Astrocyte (in vitro differentiated cells and primary cell): ENCODE data around the gene KTI12.

Experiments used
- CTCF ChIP-seq: IDR thresholded peaks from 2 replicates; pipeline ENCODE4 v1.5.1; 2011; ENCODE audit warnings: low read depth, mild to moderate bottlenecking, inconsistent platforms, low read length, moderate library complexity; ENCODE audit not compliant: insufficient read depth
- EZH2 ChIP-seq: IDR thresholded peaks from 2 replicates; pipeline ENCODE4 v1.6.1; 2012; ENCODE audit warnings: mild to moderate bottlenecking, low read length, inconsistent platforms; ENCODE audit not compliant: insufficient read depth

GRCh38 chr1:52055866-52056162 is 22.2 kb upstream of the KTI12 start:
- TF ChIP-seq CTCF (no peak), EZH2 (no peak)
